ENCODE measurements around the gene LRFN2. TPM values are rescaled to one million over a fixed set of nuclear protein-coding genes. Genes with fewer than 3 reads are reported as not detected.

The LRFN2 gene
- total RNA-seq, 1 experiment from 2014 or later, result not detected

- Histone ChIP-seq H4K20me1 (ENCODE audit: insufficient read depth, low read depth, low read length) (no peaks in the 10 kb centered on the region), H3K4me2 (ENCODE audit: low read depth, low read length, poor library complexity, severe bottlenecking) (no peak overlapping the region), H3K79me2 (ENCODE audit: low read length) (no peaks in the 10 kb centered on the region), H3K27me3 (ENCODE audit: low read length) (no peaks in the 10 kb centered on the region), H3K4me1 (ENCODE audit: low read length) (no peaks in the 10 kb centered on the region), H2AFZ (ENCODE audit: low read length) (no peak overlapping the region), H3K9me2 (replicated peaks; ENCODE audit: insufficient read depth, low read length) (no peaks in the 10 kb centered on the region), H3K9me3 (ENCODE audit: low read length) (no peaks in the 10 kb centered on the region), H3K27ac (ENCODE audit: low read length) (no peak overlapping the region), H3K9ac (ENCODE audit: low read length) (no peak overlapping the region), H3K4me3 (ENCODE audit: low read length) (no peak overlapping the region), H3K36me3 (ENCODE audit: insufficient read depth, low read length) (no peaks in the 10 kb centered on the region)
- DNase-seq, result no peak
Observed at GRCh38 chr6:40392589-40392988, 194.6 kb downstream of the LRFN2 start.

GRCh38 chr6:40391851-40392517 lies 195.2 kb downstream of the LRFN2 start:
- no peaks in the 10 kb centered on the region for H3K9me3 ChIP-seq (ENCODE audit: low read length)
- no peak for DNase-seq
- no peak overlapping the region for H3K27ac ChIP-seq (ENCODE audit: low read length)
- no peaks in the 10 kb centered on the region for H3K27me3 ChIP-seq (ENCODE audit: low read length)
- no peaks in the 10 kb centered on the region for H3K4me1 ChIP-seq (ENCODE audit: low read length)
- H3K79me2 ChIP-seq (ENCODE audit: low read length), result no peaks in the 10 kb centered on the region
- no peak overlapping the region for H2AFZ ChIP-seq (ENCODE audit: low read length)
- no peaks in the 10 kb centered on the region for H4K20me1 ChIP-seq (ENCODE audit: insufficient read depth, low read depth, low read length)
- no peaks in the 10 kb centered on the region for H3K36me3 ChIP-seq (ENCODE audit: insufficient read depth, low read length)
- no peak overlapping the region for H3K4me3 ChIP-seq (ENCODE audit: low read length)
- no peak overlapping the region for H3K4me2 ChIP-seq (ENCODE audit: low read depth, low read length, poor library complexity, severe bottlenecking)
- no peaks in the 10 kb centered on the region for H3K9me2 ChIP-seq (replicated peaks; ENCODE audit: insufficient read depth, low read length)
- H3K9ac ChIP-seq (ENCODE audit: low read length), result no peak overlapping the region

GRCh38 chr6:40391086-40391485 lies 196.1 kb downstream of the LRFN2 start:
- no peaks in the 10 kb centered on the region for H3K27me3 ChIP-seq (ENCODE audit: low read length)
- H3K36me3 ChIP-seq (ENCODE audit: insufficient read depth, low read length), result no peaks in the 10 kb centered on the region
- no peaks in the 10 kb centered on the region for H3K79me2 ChIP-seq (ENCODE audit: low read length)
- H3K9ac ChIP-seq (ENCODE audit: low read length), result no peak overlapping the region
- no peaks in the 10 kb centered on the region for H3K9me3 ChIP-seq (ENCODE audit: low read length)
- H3K4me3 ChIP-seq (ENCODE audit: low read length), result no peak overlapping the region
- H3K4me1 ChIP-seq (ENCODE audit: low read length), result no peaks in the 10 kb centered on the region
- H2AFZ ChIP-seq (ENCODE audit: low read length), result no peak overlapping the region
- no peaks in the 10 kb centered on the region for H4K20me1 ChIP-seq (ENCODE audit: insufficient read depth, low read depth, low read length)
- H3K27ac ChIP-seq (ENCODE audit: low read length), result no peak overlapping the region
- H3K9me2 ChIP-seq (replicated peaks; ENCODE audit: insufficient read depth, low read length), result no peaks in the 10 kb centered on the region
- no peak for DNase-seq
- no peak overlapping the region for H3K4me2 ChIP-seq (ENCODE audit: low read depth, low read length, poor library complexity, severe bottlenecking)

GRCh38 chr6:40390144-40390800 lies 196.9 kb downstream of the LRFN2 start:
- Histone ChIP-seq H3K9ac (ENCODE audit: low read length) (no peak overlapping the region), H3K4me1 (ENCODE audit: low read length) (no peaks in the 10 kb centered on the region)

GRCh38 chr6:40389254-40389653 lies 197.9 kb downstream of the LRFN2 start:
- no peak overlapping the region for H3K9ac ChIP-seq (ENCODE audit: low read length)
- no peaks in the 10 kb centered on the region for H3K9me3 ChIP-seq (ENCODE audit: low read length)
- no peak overlapping the region for H3K4me2 ChIP-seq (ENCODE audit: low read depth, low read length, poor library complexity, severe bottlenecking)
- no peak overlapping the region for H3K4me3 ChIP-seq (ENCODE audit: low read length)
- no peaks in the 10 kb centered on the region for H3K4me1 ChIP-seq (ENCODE audit: low read length)
- H2AFZ ChIP-seq (ENCODE audit: low read length), result no peak overlapping the region
- no peak for DNase-seq
- no peaks in the 10 kb centered on the region for H4K20me1 ChIP-seq (ENCODE audit: insufficient read depth, low read depth, low read length)
- no peaks in the 10 kb centered on the region for H3K79me2 ChIP-seq (ENCODE audit: low read length)
- H3K9me2 ChIP-seq (replicated peaks; ENCODE audit: insufficient read depth, low read length), result no peaks in the 10 kb centered on the region
- no peak overlapping the region for H3K27ac ChIP-seq (ENCODE audit: low read length)
- no peaks in the 10 kb centered on the region for H3K27me3 ChIP-seq (ENCODE audit: low read length)
- no peaks in the 10 kb centered on the region for H3K36me3 ChIP-seq (ENCODE audit: insufficient read depth, low read length)

More at GRCh38 chr6:40390144-40390800, 196.9 kb downstream of the LRFN2 start:
- Histone ChIP-seq H3K4me2 (ENCODE audit: low read depth, low read length, poor library complexity, severe bottlenecking) (no peak overlapping the region), H3K27me3 (ENCODE audit: low read length) (no peaks in the 10 kb centered on the region), H3K9me2 (replicated peaks; ENCODE audit: insufficient read depth, low read length) (no peaks in the 10 kb centered on the region), H3K4me3 (ENCODE audit: low read length) (no peak overlapping the region), H2AFZ (ENCODE audit: low read length) (no peak overlapping the region), H3K9me3 (ENCODE audit: low read length) (no peaks in the 10 kb centered on the region), H3K79me2 (ENCODE audit: low read length) (no peaks in the 10 kb centered on the region), H3K27ac (ENCODE audit: low read length) (no peak overlapping the region), H4K20me1 (ENCODE audit: insufficient read depth, low read depth, low read length) (no peaks in the 10 kb centered on the region), H3K36me3 (ENCODE audit: insufficient read depth, low read length) (no peaks in the 10 kb centered on the region)
- no peak for DNase-seq

- no peak overlapping the region for H3K4me2 ChIP-seq (ENCODE audit: low read depth, low read length, poor library complexity, severe bottlenecking)
- no peaks in the 10 kb centered on the region for H3K9me2 ChIP-seq (replicated peaks; ENCODE audit: insufficient read depth, low read length)
- no peaks in the 10 kb centered on the region for H3K9me3 ChIP-seq (ENCODE audit: low read length)
- H2AFZ ChIP-seq (ENCODE audit: low read length), result no peak overlapping the region
- no peaks in the 10 kb centered on the region for H4K20me1 ChIP-seq (ENCODE audit: insufficient read depth, low read depth, low read length)
- no peak overlapping the region for H3K4me3 ChIP-seq (ENCODE audit: low read length)
- no peak overlapping the region for H3K9ac ChIP-seq (ENCODE audit: low read length)
- no peak for DNase-seq
- H3K36me3 ChIP-seq (ENCODE audit: insufficient read depth, low read length), result no peaks in the 10 kb centered on the region
- no peaks in the 10 kb centered on the region for H3K27me3 ChIP-seq (ENCODE audit: low read length)
- no peaks in the 10 kb centered on the region for H3K4me1 ChIP-seq (ENCODE audit: low read length)
- H3K79me2 ChIP-seq (ENCODE audit: low read length), result no peaks in the 10 kb centered on the region
- no peak overlapping the region for H3K27ac ChIP-seq (ENCODE audit: low read length)
Observed at GRCh38 chr6:40387871-40388264, 199.3 kb downstream of the LRFN2 start.

GRCh38 chr6:40387127-40387870 lies 199.9 kb downstream of the LRFN2 start:
- Histone ChIP-seq H4K20me1 (ENCODE audit: insufficient read depth, low read depth, low read length) (no peaks in the 10 kb centered on the region), H3K27ac (ENCODE audit: low read length) (no peak overlapping the region), H3K4me1 (ENCODE audit: low read length) (no peaks in the 10 kb centered on the region), H2AFZ (ENCODE audit: low read length) (no peak overlapping the region), H3K4me3 (ENCODE audit: low read length) (no peak overlapping the region), H3K79me2 (ENCODE audit: low read length) (no peaks in the 10 kb centered on the region), H3K4me2 (ENCODE audit: low read depth, low read length, poor library complexity, severe bottlenecking) (no peak overlapping the region), H3K27me3 (ENCODE audit: low read length) (no peaks in the 10 kb centered on the region), H3K9me3 (ENCODE audit: low read length) (no peaks in the 10 kb centered on the region), H3K9me2 (replicated peaks; ENCODE audit: insufficient read depth, low read length) (no peaks in the 10 kb centered on the region), H3K36me3 (ENCODE audit: insufficient read depth, low read length) (no peaks in the 10 kb centered on the region), H3K9ac (ENCODE audit: low read length) (no peak overlapping the region)
- no peak for DNase-seq

- Histone ChIP-seq H3K4me1 (ENCODE audit: low read length) (no peaks in the 10 kb centered on the region), H3K4me2 (ENCODE audit: low read depth, low read length, poor library complexity, severe bottlenecking) (no peak overlapping the region), H2AFZ (ENCODE audit: low read length) (no peak overlapping the region), H3K36me3 (ENCODE audit: insufficient read depth, low read length) (no peaks in the 10 kb centered on the region), H3K9me3 (ENCODE audit: low read length) (no peaks in the 10 kb centered on the region), H3K27ac (ENCODE audit: low read length) (no peak overlapping the region), H3K79me2 (ENCODE audit: low read length) (no peaks in the 10 kb centered on the region), H3K27me3 (ENCODE audit: low read length) (no peaks in the 10 kb centered on the region), H3K9ac (ENCODE audit: low read length) (no peak overlapping the region), H3K4me3 (ENCODE audit: low read length) (no peak overlapping the region), H3K9me2 (replicated peaks; ENCODE audit: insufficient read depth, low read length) (no peaks in the 10 kb centered on the region), H4K20me1 (ENCODE audit: insufficient read depth, low read depth, low read length) (no peaks in the 10 kb centered on the region)
- no peak for DNase-seq
Observed at GRCh38 chr6:40386200-40386599, 201.0 kb downstream of the LRFN2 start.

Measured in Karpas-422 (cell line).